PC-9 (cell line): ENCODE measurements around the gene MAN2C1. TPM values are rescaled to one million over a fixed set of nuclear protein-coding genes. Genes with fewer than 3 reads are reported as not detected.

ENCODE experiments used
- BruUV-seq: library from RNA; stranded (reverse); fragments of 400-500 nt; replicated peaks from 2 replicates; lab custom pipeline; 2021; lab: Mats Ljungman, UMichigan
- CTCF ChIA-PET: fragments of 300-600 bp; sonication (Branson Sonifier 250); formaldehyde crosslinking; loops from one replicate; lab custom pipeline; 2022; ENCODE audit warnings: antibody characterized with exemption; lab: Charles Lee
- POLR2A ChIA-PET: fragments of 300-600 bp; sonication (Branson Sonifier 250); formaldehyde crosslinking; loops from one replicate; lab custom pipeline; 2022; ENCODE audit warnings: antibody characterized with exemption; ENCODE audit not compliant: unreplicated experiment; lab: Charles Lee
- DNase-seq, 2 experiments: peaks; one replicate each; pipeline versions ENCODE4 v3.0.0 to v3.0.0-alpha.2; 2015 to 2022; ENCODE audit warnings: mixed read lengths in 1 of 2
- H2AFZ ChIP-seq: fragments of 200-600 bp; sonication (generic); 2 replicates; pipeline ENCODE4 v1.8.1; 2017; ENCODE audit warnings: antibody characterized with exemption
- H3F3A ChIP-seq: fragments of 200-600 bp; sonication (generic); 2 replicates; pipeline ENCODE4 v1.8.1; 2017; ENCODE audit warnings: antibody characterized with exemption, mild to moderate bottlenecking, low read depth; ENCODE audit not compliant: insufficient read depth
- H3K27ac ChIP-seq: fragments of 200-600 bp; sonication (generic); 2 replicates; pipeline ENCODE4 v1.6.1; 2016; ENCODE audit warnings: mixed run types
- H3K27me3 ChIP-seq: fragments of 200-600 bp; sonication (generic); 2 replicates; pipeline ENCODE4 v1.6.1; 2016; ENCODE audit warnings: low read depth, mixed run types; ENCODE audit not compliant: insufficient read depth
- H3K36me3 ChIP-seq: fragments of 200-600 bp; sonication (generic); 2 replicates; pipeline ENCODE4 v1.6.1; 2016; ENCODE audit warnings: low read depth, mixed run types
- H3K4me1 ChIP-seq: fragments of 200-600 bp; sonication (generic); replicated peaks from 2 replicates; pipeline ENCODE4 v1.6.1; 2016; ENCODE audit warnings: mixed run types; ENCODE audit not compliant: insufficient read depth
- H3K4me2 ChIP-seq: fragments of 200-600 bp; sonication (generic); 2 replicates; pipeline ENCODE4 v1.6.1; 2017; ENCODE audit warnings: mixed run types
- H3K4me3 ChIP-seq: fragments of 200-600 bp; sonication (generic); 2 replicates; pipeline ENCODE4 v1.6.1; 2016; ENCODE audit warnings: mixed run types
- H3K79me2 ChIP-seq: fragments of 200-600 bp; sonication (generic); 2 replicates; pipeline ENCODE4 v1.6.1; 2017; ENCODE audit warnings: low read depth, mixed run types
- H3K9me2 ChIP-seq: fragments of 200-600 bp; sonication (generic); 2 replicates; pipeline ENCODE4 v1.8.1; 2017; ENCODE audit warnings: mild to moderate bottlenecking; ENCODE audit not compliant: insufficient read depth
- H3K9me3 ChIP-seq: fragments of 200-600 bp; sonication (generic); 2 replicates; pipeline ENCODE4 v1.8.1; 2016; ENCODE audit warnings: low read depth; ENCODE audit not compliant: insufficient read depth
- H4K20me1 ChIP-seq: fragments of 200-600 bp; sonication (generic); 2 replicates; pipeline ENCODE4 v1.8.1; 2017; ENCODE audit not compliant: insufficient read depth
- CTCF ChIP-seq: fragments of 200-600 bp; sonication (generic); conservative IDR thresholded peaks from 2 replicates; pipeline ENCODE4 v1.6.1; 2017; ENCODE audit warnings: mixed run types, antibody characterized with exemption, mild to moderate bottlenecking, moderate library complexity
- EZH2 ChIP-seq: fragments of 200-600 bp; sonication (generic); IDR thresholded peaks from 2 replicates; pipeline ENCODE4 v1.8.0; 2017; ENCODE audit warnings: antibody characterized with exemption, low read depth
- intact Hi-C: fragments of 100-400 bp; cut with micrococcal nuclease; formaldehyde crosslinking; loops from one replicate; pipeline ENCODE4 v1.10.0; 2022; ENCODE audit not compliant: unreplicated experiment
- total RNA-seq: library from RNA; stranded (reverse); gene quantifications from 2 replicates; pipeline ENCODE4 v1.2.3, GENCODE V29; 2021

Gene MAN2C1
- total RNA-seq, 1 experiment from 2014 or later: 94.3 TPM

GRCh38 chr15:75339531-75340240 lies 28.7 kb downstream of the MAN2C1 start:
- Histone ChIP-seq H2AFZ (no peak overlapping the region), H3K27me3 (no peaks in the 10 kb centered on the region), H4K20me1 (no peaks in the 10 kb centered on the region), H3K4me3 (no peak overlapping the region), H3F3A (peaks cover 2% of the 10 kb centered on the region; the same call in 1 of the 2 replicates), H3K4me2 (no peak overlapping the region), H3K9me3 (no peaks in the 10 kb centered on the region), H3K9me2 (no peaks in the 10 kb centered on the region), H3K4me1 (peaks cover 13% of the 10 kb centered on the region; the same call in 1 of the 2 replicates), H3K27ac (no peak overlapping the region), H3K79me2 (peaks cover 10% of the 10 kb centered on the region; the same call in 1 of the 2 replicates), H3K36me3 (no peaks in the 10 kb centered on the region; the same call in 1 of the 2 replicates)
- TSS peak; percentile 7 for BruUV-seq
- DNase-seq: no peak
- ChIA-PET POLR2A (interaction anchor here (0.6 kb wide), 2 partner anchors 10 to 409 kb away, joined by 19 to 34 read pairs; no protein-coding TSS in a partner anchor), CTCF (no interaction called here)
- intact Hi-C loops: no loop called here
- TF ChIP-seq EZH2 (no peak), CTCF (no peak)

- H2AFZ ChIP-seq: no peak overlapping the region
- intact Hi-C loops: no loop called here
- H3K4me3 ChIP-seq: no peak overlapping the region
- H3K4me2 ChIP-seq: no peak overlapping the region
- no peak for TF ChIP-seq EZH2
- TF ChIP-seq CTCF: no peak
- no peak overlapping the region for H3K27ac ChIP-seq
- BruUV-seq: no TSS peak
- peaks cover 10% of the 10 kb centered on the region; the same call in 1 of the 2 replicates for H3K79me2 ChIP-seq
- no peaks in the 10 kb centered on the region for H3K9me2 ChIP-seq
- H3K36me3 ChIP-seq: no peaks in the 10 kb centered on the region; the same call in 1 of the 2 replicates
- no peaks in the 10 kb centered on the region for H3K27me3 ChIP-seq
- H3K4me1 ChIP-seq: peaks cover 15% of the 10 kb centered on the region; the same call in 1 of the 2 replicates
- H4K20me1 ChIP-seq: no peaks in the 10 kb centered on the region
- CTCF ChIA-PET: no interaction called here
- DNase-seq: no peak
- no peaks in the 10 kb centered on the region; the same call in 1 of the 2 replicates for H3F3A ChIP-seq
- H3K9me3 ChIP-seq: no peaks in the 10 kb centered on the region
- POLR2A ChIA-PET: no interaction called here
Measured at GRCh38 chr15:75338661-75339240, 29.7 kb downstream of the MAN2C1 start.

- H3K4me1 ChIP-seq: peaks cover 15% of the 10 kb centered on the region; the same call in 1 of the 2 replicates
- peak; percentile 85 to 92 for DNase-seq
- intact Hi-C loops: no loop called here
- ChIA-PET POLR2A (interaction anchor here (0.7 kb wide), 1 partner anchor 460 kb away, joined by 3 read pairs; no protein-coding TSS in a partner anchor), CTCF (no interaction called here)
- H2AFZ ChIP-seq: peak within 1 kb of the TSS; percentile 80
- no peaks in the 10 kb centered on the region for H3K9me3 ChIP-seq
- no peaks in the 10 kb centered on the region; the same call in 1 of the 2 replicates for H3K36me3 ChIP-seq
- H3K4me3 ChIP-seq: peak within 1 kb of the TSS; percentile 63
- no peak for TF ChIP-seq EZH2
- TF ChIP-seq CTCF: no peak
- H4K20me1 ChIP-seq: no peaks in the 10 kb centered on the region
- no peaks in the 10 kb centered on the region for H3K27me3 ChIP-seq
- H3K4me2 ChIP-seq: peak within 1 kb of the TSS; percentile 81
- H3F3A ChIP-seq: no peaks in the 10 kb centered on the region; the same call in 1 of the 2 replicates
- no TSS peak for BruUV-seq
- peaks cover 10% of the 10 kb centered on the region; the same call in 1 of the 2 replicates for H3K79me2 ChIP-seq
- no peaks in the 10 kb centered on the region for H3K9me2 ChIP-seq
- 0 out of 2 replicates have a peak within 1 kb of the TSS, but pooled peaks have one; percentile 2 for H3K27ac ChIP-seq
Measured at GRCh38 chr15:75335705-75336355, 32.6 kb downstream of the MAN2C1 start, which contains the start of gene COMMD4. TSS of gene COMMD4 (plus strand) at chr15:75336063. CDS start at chr15:75336090, 27 bp downstream.
